Measurements from ENCODE around the gene MGAT3. TPM values are rescaled to one million over a fixed set of nuclear protein-coding genes. Genes with fewer than 3 reads are reported as not detected.

MGAT3 gene
- total RNA-seq, 4 donors from 2014 or later = 0.55 to 1.0 (median 0.59) TPM

- peak in 1 of 2 donors; percentile 39 for ATAC-seq
- H3K27ac ChIP-seq = peak overlapping the region; percentile 35 to 79 (median 58)
- peaks cover 47 to 50% of the 10 kb centered on the region in 2 donors for H3K4me1 ChIP-seq
- H3K27me3 ChIP-seq = no peaks in the 10 kb centered on the region
- H3K9me3 ChIP-seq = no peaks in the 10 kb centered on the region
- H3K36me3 ChIP-seq = peaks cover 0 to 51% of the 10 kb centered on the region in 2 donors
- in situ Hi-C loops (cut with MboI; ENCODE audit: low sequenced_read_pairs in 4 of 4) = no loop called here
- peak in 1 of 2 donors; percentile 60 for DNase-seq
- no peak for TF ChIP-seq POLR2A (IDR thresholded peaks at IDR 0.05)
- no peak for TF ChIP-seq CTCF (IDR thresholded peaks at IDR 0.05 in 4 of 5, conservative IDR thresholded peaks at IDR 0.05 in 1 of 5)
- H3K4me3 ChIP-seq = no peak overlapping the region
- intact Hi-C loops (cut with DNase I; ENCODE audit: low total_unique reads) = no loop called here
Observed at GRCh38 chr22:39416319-39416718, 40.5 kb upstream of the MGAT3 start.

GRCh38 chr22:39417641-39418040 lies 39.2 kb upstream of the MGAT3 start:
- TF ChIP-seq POLR2A (IDR thresholded peaks at IDR 0.05) (no peak), CTCF (IDR thresholded peaks at IDR 0.05 in 4 of 5, conservative IDR thresholded peaks at IDR 0.05 in 1 of 5) (no peak)
- H3K9me3 ChIP-seq = no peaks in the 10 kb centered on the region
- no peak for ATAC-seq
- intact Hi-C loops (cut with DNase I; ENCODE audit: low total_unique reads) = no loop called here
- H3K27me3 ChIP-seq = no peaks in the 10 kb centered on the region
- in situ Hi-C loops (cut with MboI; ENCODE audit: low sequenced_read_pairs in 4 of 4) = no loop called here
- H3K4me3 ChIP-seq = no peak overlapping the region
- no peak overlapping the region for H3K27ac ChIP-seq
- peaks cover 34 to 37% of the 10 kb centered on the region in 2 donors for H3K4me1 ChIP-seq
- DNase-seq = no peak
- H3K36me3 ChIP-seq = peaks cover 0 to 63% of the 10 kb centered on the region in 2 donors

- TF ChIP-seq POLR2A (IDR thresholded peaks at IDR 0.05) = no peak
- TF ChIP-seq CTCF (IDR thresholded peaks at IDR 0.05 in 4 of 5, conservative IDR thresholded peaks at IDR 0.05 in 1 of 5) = no peak
- Histone ChIP-seq H3K36me3 (peaks cover 0 to 70% of the 10 kb centered on the region in 2 donors), H3K9me3 (no peaks in the 10 kb centered on the region), H3K4me1 (peaks cover 27 to 31% of the 10 kb centered on the region in 2 donors), H3K27ac (no peak overlapping the region), H3K4me3 (no peak overlapping the region), H3K27me3 (no peaks in the 10 kb centered on the region)
- no peak for DNase-seq
- ATAC-seq = no peak
- in situ Hi-C loops (cut with MboI; ENCODE audit: low sequenced_read_pairs in 4 of 4) = no loop called here
- intact Hi-C loops (cut with DNase I; ENCODE audit: low total_unique reads) = no loop called here
Observed at GRCh38 chr22:39418696-39419095, 38.1 kb upstream of the MGAT3 start.

GRCh38 chr22:39419096-39419495 lies 37.7 kb upstream of the MGAT3 start:
- Histone ChIP-seq H3K27ac (no peak overlapping the region), H3K4me1 (peaks cover 23 to 27% of the 10 kb centered on the region in 2 donors), H3K36me3 (peaks cover 0 to 73% of the 10 kb centered on the region in 2 donors), H3K9me3 (no peaks in the 10 kb centered on the region), H3K27me3 (no peaks in the 10 kb centered on the region), H3K4me3 (no peak overlapping the region)
- intact Hi-C loops (cut with DNase I; ENCODE audit: low total_unique reads) = no loop called here
- DNase-seq (no peak), ATAC-seq (no peak)
- no peak for TF ChIP-seq POLR2A (IDR thresholded peaks at IDR 0.05)
- no peak for TF ChIP-seq CTCF (IDR thresholded peaks at IDR 0.05 in 4 of 5, conservative IDR thresholded peaks at IDR 0.05 in 1 of 5)
- in situ Hi-C loops (cut with MboI; ENCODE audit: low sequenced_read_pairs in 4 of 4) = no loop called here

GRCh38 chr22:39419911-39420310 lies 36.9 kb upstream of the MGAT3 start:
- intact Hi-C loops (cut with DNase I; ENCODE audit: low total_unique reads) = no loop called here
- TF ChIP-seq CTCF (IDR thresholded peaks at IDR 0.05 in 4 of 5, conservative IDR thresholded peaks at IDR 0.05 in 1 of 5) = no peak
- TF ChIP-seq POLR2A (IDR thresholded peaks at IDR 0.05) = no peak
- Histone ChIP-seq H3K36me3 (peaks cover 0 to 80% of the 10 kb centered on the region in 2 donors), H3K4me3 (no peak overlapping the region), H3K4me1 (peaks cover 15 to 19% of the 10 kb centered on the region in 2 donors), H3K27me3 (no peaks in the 10 kb centered on the region), H3K27ac (no peak overlapping the region), H3K9me3 (no peaks in the 10 kb centered on the region)
- DNase-seq (no peak), ATAC-seq (no peak)
- in situ Hi-C loops (cut with MboI; ENCODE audit: low sequenced_read_pairs in 4 of 4) = no loop called here

All from gastrocnemius medialis (tissue), 4 donors.